ENCODE measurements around the gene CLCN7.
"Not testable (repeated sequence)": the region's sequence is repeated elsewhere in the genome, so short reads cannot be mapped to it uniquely, and the experiment has no call there.

Gene CLCN7

DNA sequence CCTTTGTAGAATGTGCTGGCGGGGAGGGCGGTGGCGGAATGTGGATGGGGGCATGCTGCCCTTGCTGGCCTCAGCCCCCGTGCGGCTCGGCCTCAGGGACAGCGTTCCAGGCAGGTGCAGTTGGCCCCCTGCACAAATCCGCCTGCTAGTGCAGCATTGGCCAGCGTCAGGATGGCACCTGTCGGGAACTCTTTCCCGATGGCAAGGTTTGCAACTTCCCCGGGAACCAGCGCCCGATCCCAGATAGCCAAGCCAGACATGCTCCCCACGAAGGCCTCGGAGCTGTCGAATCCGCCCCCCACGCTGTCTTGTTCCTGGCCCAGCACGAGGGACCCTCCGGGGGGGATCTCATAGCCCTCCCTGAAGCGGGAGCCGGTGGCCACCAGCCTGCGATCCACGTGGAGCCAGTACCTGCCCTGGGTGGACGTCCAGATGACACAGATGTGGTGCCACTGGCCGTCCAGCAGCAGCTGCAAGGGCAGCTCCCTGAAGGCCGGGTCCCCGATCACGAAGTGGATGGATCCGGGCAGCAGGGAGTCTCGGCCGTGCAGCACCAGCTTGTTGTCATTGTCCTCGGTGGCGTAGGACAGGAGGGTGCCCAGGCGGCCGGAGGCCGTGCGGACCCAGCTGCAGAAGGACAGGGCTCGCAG is 11.1 kb upstream of the CLCN7 start:
- no peak for DNase-seq

DNA sequence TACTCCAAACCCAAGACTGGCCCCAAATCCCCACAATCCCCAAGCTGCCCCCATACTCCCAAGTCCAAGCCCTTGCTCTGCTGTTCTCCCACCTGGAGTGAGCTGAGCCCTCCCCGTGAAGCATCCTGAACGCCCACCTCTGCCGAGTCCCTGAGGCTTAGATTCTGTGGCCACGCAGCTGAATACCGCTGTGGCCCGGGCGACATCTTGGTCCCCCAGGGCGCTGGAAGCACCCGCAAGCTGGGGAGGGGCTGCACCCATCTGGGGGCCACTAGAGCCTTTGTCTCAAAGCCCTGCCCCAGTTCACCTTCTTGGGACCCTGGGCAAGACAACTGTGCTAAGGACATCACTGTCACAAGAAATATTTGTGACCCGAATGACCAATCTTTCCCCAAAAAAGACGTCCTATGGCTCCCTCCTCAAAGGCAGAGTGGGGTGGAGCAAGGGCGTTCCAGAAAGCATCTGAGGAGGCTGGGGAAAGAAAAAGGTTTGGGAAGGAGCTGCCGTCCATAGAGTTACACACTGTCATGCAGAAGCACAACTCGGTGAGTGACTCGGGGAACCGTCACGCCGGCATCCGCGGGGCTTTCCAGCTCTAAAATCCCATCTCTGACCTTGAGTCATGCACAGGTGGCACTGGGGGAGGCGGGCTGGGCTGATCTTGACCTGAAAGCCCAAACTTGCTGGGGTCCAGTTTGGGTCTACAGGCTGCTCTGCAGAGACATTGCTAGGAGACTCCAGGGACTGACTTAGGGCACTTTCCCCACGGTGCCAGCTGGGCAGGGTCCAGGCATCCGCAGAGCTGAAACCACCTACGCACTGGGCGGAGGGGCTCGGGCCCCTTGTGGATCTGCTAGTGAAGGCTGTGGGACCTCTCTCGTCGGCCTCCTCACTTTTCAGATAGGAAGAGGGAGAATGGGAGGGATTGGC is 7.3 kb upstream of the CLCN7 start:
- no peak for DNase-seq

DNA sequence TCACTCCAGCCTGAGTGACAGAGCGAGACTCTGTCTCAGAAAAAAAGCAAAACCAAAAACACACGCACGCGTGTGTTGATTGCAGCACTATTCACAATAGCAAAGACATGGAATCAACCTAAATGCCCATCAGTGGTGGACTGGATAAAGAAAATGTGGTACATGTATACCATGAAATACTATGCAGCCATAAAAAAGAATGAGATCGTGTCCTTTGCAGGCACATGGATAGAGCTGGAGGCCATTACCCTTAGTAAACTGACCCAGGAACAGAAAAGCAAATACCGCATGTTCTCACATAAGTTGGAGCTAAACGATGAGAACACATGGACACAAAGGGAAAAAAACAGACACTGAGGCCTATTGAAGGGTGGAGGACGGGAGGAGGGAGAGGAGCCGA is 4.1 kb upstream of the CLCN7 start:
- DNase-seq: not testable (repeated sequence)

DNA sequence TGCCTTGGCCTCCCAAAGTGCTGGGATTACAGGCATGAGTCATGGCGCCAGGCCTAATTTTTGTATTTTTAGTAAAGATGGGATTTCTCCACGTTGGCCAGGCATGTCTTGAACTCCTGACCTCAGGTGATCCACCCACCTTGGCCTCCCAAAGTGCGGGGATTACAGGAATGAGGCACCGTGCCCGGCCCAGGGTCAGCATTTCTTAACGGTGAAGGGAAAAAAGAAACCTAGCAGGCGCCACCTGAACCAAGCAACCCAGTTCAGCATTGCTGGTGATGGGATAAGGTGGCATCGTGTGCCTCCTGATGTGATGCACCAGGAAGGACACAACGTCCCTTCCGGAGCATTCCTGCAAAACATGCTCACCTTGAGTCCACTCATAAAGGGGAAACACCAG is 2.2 kb upstream of the CLCN7 start:
- DNase-seq: no peak

DNA sequence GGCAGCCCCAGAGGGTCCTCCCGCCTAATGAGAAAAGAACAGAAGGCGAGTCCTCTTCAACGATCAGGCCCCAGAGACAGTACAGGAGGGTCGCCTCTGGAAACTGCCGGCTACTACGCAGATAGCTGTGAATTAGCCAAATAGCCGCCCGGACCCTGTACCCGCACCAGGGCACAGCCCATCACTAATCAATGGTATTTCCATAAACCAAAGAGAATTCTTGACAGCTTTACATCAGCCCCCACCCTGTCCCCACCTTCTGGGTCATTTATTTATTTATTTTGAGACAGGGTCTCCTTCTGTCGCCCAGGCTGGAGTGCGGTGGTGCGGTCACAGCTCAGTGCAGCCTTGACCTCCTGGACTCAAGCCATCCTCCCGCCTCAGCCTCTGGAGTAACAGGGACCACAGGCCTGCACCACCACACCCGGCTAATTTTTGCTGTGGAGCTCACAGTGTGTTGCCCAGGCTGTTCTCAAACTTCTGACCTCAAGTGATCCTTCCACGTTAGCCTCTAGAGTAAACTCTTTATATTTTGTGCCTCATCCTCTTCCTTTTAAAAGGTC is 805 bp upstream of the CLCN7 start:
- no peak for DNase-seq

DNA sequence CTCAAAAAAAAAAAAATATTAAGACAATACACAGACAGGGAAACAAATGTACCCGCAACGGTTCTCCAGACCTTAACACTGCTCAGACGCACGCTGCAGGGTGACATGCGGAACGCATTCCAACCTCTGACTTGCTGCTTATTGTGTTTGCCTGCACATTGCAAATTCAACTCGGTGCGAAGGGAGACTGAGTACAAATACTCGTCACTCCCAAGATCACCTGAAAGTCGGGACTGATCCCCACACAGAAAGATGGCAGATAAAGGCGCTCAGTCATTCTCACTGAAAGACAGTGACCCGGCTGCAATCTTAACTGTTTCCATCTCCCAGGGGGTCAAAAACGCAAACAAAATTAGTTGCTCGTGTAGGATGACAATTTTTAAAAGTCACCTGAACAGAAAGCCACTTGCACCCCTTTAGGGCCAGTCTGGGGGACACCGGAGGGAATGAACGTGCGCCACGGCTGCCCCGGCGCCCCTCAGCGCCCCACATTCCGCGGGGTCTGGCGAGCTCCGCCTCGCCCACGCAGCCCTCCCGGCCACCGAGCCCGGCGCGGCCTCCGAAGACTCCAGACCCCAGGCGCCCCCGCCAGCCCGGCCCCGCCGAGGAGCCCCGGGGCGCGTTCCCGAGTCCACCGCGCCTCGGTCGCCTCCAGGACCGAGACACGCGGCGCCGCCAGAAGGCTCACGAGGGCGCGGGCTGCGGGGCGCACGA is 589 bp downstream of the CLCN7 start:
- no peak for DNase-seq

DNA sequence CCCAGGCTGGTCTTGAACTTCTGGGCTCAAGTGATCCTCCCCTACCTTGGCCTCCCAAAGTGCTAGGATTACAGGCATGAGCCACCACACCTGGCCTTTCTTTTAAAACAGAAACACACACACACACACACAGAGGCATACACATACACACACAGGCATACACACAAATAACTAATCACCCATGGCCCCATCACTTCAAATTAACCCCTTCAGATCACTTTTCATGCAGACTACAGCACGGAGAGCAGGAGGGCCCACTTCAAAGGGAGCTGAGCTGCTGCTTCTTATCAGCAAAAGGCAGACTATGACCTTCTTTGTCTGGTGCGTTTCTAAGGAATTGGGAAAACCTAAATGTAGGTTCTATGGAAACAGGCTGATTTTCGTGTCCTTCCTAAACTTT is 1.9 kb downstream of the CLCN7 start:
- DNase-seq: no peak

DNA sequence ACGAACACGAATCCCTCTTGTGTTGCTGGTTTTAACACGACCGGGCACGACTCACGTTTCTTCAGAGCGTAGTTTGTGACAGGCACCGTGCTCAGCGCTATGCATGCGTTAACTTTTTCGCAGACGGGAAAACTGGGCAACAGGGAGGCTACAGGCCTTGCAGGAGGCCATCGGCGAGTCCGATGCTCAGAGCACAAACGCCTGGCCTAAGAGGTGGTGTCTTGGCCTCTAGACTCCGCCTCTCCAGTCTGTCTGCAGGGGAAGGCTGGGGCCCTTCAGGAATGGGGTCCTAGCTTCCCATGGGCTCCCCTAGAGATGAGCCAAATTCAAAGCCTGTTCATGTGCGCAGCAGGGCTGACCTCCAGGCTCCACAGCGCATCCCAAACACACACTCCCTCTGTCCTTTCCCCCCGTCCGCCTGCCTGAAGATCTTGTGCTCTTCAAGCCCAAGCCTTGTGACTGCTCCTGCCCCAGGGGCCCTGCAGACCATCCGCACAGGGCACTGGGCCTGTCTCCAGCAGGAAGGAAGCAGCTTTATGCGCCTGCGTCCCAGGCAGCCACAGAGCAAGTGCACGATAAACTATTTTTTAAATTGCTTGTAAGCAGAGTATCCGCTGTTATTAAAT is 3.1 kb downstream of the CLCN7 start:
- no peak for DNase-seq

DNA sequence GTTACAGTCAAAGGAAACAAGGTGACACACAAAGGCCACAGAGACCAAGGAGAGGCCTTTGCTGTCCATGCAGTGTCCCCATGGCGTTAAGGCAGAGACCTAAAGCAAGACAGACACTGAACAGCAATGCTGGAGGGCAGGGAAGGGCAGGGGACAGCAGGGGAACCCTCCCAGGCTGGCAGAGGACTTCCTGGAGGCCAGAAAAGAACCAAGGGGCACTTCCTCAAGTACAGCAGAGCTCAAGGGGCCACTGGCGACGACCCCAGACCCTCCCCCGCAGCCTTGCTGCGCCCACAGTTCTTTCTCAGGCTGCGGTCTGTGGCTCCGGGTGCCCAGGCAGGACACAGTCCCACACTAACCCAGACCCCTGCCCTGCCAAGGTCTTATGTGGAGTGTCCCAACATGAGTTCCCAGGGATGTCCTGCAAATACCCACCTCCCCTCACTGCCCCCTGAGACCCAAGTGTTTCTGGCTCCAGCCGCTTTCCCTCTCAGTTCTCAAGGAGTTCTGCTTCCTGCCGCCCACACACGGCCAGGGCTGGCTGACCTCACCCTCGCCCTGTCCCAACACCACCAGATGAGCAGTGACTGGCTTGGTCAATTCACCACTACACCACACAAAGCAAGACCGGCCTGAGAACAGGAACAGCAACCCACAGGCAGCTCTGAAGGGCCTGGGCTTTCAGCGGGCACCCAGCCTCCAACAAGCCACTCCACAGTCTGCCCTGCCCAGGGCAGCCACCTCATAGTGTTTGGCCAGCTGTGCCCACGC is 4.2 kb downstream of the CLCN7 start:
- DNase-seq: no peak

DNA sequence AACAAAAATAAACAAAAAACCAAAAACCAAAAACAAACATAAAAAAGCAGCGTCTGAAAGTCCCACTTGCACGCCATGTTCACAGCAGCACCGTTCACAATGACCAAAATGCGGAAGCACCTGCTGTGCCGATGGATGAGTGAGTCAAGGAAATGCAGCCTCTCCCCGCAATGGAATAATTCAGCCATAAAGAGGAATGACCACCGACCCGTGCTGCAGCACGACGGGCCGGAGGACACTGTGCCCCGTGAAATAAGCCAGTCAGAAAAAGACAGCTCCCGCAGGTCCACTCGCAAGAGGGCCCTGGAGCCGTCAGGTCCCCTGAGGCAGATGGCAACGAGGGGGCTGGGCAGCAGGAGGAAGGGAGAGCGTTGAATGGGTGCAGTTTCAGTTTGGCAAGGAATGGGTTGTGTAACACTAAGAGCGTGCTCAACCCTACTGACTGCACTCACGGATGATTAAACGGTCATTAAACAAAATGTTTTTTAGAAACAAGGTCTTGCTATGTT is 5.1 kb downstream of the CLCN7 start:
- no peak for DNase-seq

DNA sequence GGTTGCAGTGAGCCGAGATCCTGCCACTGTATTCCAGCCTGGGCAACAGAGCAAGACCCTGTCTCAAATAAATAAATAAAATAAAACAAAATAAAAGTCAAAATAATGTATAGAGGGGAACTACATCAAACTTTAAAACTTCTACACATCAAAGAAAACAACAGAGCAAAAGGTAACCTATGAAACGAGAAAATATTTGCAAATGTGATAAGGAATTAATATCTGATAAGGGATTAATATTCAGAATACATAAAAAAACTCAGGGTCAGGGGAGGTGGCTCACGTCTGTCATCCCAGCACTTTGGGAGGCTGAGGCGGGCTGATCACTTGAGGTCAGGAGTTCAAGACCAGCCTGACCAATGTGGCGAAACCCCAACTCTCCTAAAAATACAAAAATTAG is 5.7 kb downstream of the CLCN7 start:
- not testable (repeated sequence) for DNase-seq

DNA sequence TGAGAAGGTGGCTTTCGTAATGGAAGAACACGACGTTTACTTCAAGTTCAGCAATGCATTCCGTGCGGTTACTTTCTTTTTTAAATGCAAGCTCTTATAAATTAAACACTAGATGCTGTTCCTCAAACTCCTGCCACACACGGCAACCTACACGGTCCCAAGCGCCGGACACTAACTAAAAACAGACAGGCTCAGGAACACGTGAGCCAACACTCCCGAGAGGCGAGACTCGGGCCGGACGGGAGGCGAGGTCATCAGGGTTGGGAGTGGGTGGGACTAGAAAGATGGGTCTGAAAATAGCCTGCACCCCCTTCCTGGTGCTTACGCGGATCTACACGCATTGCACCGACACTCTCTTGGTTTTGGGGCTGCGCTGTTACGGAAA is 6.4 kb downstream of the CLCN7 start:
- DNase-seq: no peak

DNA sequence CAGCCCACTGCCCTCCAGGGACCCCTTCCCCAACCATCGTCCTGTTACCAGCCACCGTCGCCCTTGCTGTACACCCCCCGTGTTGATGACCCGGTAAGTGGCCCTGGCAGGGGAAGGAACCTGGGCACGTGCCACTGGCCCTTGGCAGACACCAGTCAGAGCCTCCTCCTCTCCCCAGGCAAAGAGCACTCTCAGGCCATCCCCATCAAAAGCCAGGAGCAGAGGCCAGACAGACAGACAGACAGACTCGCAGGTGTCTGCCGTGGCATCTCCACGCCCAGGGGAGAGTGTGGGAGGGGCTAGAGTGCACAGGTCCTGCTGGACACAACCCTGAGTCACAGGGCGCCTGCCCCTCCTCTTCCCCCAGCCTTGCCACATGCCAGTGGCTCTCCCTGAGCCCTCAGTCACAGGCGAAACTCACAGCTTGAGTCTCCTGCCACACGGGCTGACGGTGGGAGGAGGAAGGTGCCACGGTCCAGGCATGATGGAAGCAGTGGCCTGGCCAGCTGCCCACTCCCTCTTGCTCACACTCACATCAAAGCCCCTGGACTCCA is 7.8 kb downstream of the CLCN7 start:
- DNase-seq: peak; percentile 12

DNA sequence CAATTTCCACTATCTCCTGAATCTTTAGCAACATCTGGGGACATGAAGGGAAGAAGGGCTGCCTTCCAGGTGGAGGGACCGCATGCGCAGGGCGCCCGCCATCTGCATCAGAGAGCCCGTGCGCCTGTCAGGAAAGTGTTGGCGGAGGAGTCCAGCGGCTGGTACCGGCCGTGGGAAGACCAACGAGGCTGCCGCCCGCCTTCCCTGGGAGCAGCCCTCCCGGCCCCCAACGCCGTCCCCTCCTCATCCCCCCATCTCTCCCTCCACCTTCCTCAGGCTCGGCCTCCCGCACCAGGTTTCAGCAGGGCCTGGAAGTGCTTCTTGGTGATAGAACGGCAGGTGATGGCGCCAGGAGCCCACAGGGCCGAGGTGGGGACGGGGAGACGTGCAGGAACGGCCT is 8.8 kb downstream of the CLCN7 start:
- DNase-seq: no peak

DNA sequence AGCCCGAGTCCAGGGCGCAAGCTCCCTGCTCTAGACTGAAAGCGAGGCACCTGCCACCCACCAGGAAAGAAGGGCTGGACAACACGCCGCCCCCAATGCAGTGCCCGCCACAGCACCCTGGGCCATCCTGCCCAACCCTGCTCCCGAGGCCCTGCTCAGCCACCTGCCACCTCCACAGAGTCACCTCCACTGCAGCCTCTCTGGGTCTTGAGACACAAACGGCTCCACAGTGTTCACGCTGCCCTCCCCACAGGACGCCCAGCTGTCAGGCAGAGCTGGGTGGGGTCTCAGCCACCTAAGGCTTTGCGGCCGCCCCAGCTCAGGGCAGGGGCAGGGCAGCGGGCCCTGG is 9.3 kb downstream of the CLCN7 start:
- no peak for DNase-seq

DNA sequence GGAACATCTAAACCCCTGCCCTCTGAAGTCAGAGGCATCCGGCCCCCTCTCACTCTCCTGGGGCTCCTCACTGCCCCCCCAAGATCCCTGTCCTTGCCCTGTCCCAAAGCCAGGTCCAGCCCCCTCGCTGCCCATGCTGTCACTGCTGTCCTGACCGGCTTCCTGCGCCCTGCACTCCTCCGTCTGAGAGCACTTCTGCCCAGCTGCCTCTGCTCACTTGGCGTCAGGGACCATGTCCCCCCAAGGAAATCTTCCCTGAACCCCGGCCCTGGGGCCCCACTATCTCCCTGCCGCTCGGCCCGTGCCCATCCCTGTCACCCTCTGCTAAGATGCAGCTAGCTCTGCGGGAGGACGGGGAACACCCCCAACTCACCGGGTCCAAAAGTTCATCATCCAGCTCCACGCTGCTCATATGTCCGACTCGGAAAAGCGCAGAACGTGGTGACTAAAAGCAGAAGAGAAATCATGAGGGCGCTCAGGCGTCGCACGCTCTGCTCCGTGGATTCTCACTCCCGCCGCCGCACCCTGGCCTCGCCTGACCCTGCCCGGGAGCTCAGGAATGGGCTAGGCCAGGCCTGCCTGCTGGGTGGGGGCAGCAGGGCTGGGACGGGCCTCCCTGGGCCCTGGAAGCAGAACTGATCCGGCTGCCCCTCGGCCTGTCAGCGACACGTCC is 9.8 kb downstream of the CLCN7 start:
- no peak for DNase-seq

DNA sequence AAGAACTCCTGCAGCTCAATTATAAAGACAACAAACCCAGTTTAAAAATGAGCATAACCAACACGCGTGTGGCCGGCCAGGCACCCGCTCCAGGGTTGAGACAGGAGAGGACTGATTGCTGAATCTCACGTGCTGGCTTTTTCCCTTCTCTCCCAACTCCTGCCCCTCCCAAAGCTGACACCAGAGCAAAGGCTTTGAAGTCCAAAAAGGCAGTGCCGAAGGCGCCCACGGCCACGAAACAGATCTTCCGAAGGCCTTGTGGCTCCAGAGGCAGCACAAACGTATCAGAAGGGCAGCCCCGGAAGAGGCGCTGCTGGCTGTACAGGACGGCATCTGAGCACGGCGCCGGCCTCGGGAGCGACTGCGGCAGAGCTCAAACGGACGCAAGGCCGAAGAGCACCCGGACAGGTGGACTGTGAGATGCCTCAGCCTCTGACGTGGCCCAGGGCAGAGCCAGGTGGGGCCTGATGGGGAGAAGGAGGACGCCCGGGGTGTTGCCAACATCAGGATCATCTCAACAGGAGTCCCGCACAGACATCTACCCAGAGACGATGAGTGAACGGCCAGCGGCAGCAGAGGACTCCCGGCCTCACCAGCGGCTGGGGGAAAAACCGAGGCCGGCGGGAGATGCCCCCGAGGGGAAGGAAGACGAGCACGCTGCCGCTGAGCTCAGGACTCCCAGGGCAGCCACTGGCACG is 10.5 kb downstream of the CLCN7 start:
- DNase-seq: no peak

DNA sequence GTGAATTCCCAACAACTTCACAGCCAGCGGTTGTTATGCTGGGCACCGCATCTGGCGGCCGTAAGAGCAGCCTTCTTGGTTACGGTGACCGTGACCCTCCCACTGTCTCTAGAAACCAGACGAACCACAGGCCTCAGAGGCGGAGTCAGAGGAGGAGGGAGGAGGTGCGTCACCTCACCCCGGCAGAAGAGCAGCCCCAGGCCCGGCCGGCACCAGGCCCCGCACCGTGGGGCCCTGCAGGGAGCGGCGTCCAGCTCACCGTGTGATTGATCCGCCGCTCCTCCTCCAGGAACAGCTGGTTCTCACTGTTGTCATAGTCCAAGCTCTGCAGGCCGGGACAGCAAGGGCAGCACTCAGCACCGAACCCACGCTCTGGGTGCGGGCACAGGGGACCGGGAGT is 13.7 kb downstream of the CLCN7 start:
- no peak for DNase-seq

DNA sequence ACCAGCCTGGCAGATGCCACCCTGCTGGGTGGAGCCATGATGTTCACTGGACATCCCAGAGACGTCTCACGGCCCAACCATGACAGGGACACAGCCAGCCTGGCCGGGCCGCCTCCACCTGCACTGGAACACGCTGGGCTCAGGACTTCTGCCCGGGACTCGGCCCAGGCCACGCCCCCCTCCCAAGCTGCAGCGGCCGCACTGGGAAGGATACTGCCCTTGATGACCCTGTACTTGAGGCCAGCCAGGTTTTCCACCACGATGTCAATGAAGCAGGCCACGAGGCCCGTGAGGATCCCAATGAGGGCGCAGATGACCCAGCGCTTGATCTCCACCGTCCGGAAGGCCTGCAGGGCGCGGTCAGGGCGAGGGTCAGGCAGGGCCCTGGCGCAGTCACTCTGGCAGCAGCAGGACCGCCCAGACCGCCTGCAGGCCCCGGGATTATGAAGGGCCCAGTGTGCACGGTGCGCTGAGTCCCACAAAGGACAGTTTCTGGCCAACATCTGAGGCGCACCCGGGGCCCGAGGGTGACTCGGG is 14.2 kb downstream of the CLCN7 start:
- no peak for DNase-seq

DNA sequence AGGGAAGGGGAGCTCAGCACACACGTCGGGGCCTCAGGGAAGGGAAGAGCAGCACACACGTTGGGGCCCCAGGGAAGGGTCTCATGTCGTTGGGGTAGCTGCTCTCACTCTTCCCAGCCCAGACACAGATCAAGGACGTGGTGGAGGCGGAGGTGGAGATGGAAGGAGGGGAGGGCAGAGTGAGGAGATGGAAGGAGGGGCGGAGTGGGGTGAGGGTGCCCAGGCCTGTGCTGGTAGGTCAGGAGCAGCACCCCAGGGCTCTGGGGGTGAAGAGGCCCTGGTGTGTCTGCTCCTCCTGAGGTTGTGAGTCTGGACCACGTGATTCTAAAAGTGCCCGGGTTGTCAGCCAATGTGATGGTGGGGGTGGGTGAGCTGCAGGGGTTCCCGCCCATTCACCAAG is 14.9 kb downstream of the CLCN7 start:
- no peak for DNase-seq

Measured in activated CD8-positive, alpha-beta memory T cell treated with anti-CD3 and anti-CD28 coated beads, Interleukin-2, amount 50 U/mL, for 4 hours (primary cell).